ENCODE results near the gene MAML1.
"Not testable (repeated sequence)": the region's sequence is repeated elsewhere in the genome, so short reads cannot be mapped to it uniquely, and the experiment has no call there.

Gene MAML1

DNA sequence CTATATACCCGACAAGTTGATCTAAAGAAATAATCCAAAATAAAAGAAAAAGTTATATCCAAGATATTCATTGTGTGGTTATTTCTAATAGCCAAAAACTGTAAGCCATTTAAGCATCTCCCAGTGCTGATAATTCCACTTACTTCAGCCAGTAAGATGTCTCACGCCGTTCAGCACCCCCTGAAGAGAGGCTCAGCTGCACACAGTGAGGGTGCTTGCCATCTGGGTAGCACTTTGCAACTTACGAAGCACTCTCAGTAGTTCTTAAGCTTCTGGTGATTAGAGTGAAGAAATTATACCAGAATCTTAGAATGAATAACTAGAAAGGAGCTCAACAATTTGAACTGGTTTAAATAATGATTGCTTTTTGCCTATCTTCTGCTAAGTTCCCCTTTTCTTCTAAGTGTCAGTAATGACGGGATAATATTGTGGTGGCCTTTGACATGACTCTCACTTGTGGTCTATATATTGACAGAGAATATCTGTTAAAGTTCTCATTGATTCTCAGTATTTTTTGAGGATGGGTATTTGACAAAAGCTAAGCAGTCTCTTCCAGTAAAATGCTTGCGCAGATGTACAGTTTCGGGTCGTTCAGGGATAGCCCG, 35.0 kb downstream of the MAML1 start:
- ATAC-seq, result no peak
- no peak for DNase-seq

DNA sequence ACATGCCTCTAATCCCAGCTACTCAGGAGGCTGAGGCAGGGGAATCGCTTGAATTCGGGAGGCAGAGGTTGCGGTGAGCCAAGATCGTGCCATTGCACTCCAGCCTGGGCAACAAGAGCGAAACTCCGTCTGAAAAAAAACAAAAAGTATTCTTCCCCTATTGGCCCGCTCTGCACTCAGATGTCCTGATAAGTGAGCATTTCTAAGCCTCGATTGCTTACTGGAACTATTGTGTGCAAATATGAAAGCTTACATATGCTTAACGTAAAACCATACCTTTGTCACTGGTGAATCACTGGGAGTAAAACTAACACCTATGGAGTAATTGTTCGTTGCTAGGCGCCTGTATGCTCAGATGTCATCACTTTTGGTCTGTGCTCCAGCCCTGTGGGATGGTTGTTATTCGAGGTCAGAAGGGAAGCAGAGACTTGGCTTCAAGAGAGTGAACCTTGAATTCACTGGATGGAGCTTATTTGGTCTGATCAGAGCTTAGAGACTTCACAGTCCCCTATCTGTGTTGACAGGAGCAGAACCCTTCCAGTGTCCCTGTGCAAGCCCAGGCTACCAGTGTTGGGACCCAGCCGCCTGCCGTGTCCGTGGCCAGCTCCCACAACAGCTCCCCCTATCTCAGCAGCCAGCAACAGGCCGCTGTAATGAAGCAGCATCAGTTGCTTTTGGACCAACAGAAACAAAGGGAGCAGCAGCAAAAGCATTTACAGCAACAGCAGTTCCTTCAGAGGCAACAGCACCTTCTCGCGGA, 35.9 kb downstream of the MAML1 start:
- ATAC-seq (peak; percentile 70), DNase-seq (no peak)

DNA sequence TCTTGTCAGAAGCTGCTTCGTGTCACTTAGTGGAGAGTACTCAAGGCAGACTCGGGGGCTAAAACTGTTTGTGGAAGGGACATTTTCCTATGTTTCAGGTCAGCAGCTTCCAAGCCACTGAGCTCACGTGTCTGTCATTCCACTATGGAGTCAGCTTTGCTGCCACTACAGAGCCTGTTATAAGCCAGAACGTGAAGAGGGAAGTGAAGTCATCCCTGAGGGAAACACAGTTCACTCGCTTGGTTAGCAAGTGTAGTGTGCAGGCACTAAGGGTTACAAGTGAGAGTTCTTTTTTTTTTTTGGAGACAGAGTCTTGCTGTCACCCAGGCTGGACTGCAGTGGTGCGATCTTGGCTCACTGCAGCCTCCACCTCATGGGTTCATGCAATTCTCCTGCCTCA, 36.6 kb downstream of the MAML1 start:
- DNase-seq (no peak), ATAC-seq (no peak)

DNA sequence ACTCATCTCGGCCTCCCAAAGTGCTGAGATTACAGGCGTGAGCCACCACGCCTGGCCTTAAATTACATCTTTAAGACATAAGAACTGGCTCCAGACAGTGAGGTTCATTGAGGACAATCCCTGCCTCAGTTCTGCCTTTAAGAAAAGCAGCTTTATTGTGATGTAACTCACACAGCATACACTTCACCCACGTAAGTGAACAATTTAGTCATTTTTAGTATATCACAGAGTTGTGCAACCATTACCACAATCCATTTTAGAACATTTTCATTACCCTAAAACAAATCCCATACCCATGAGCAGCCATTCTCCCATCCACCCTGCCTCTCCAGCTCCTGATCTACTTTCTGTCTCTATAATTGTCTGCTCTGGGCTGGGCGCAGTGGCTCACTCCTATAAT, 37.2 kb downstream of the MAML1 start:
- DNase-seq, result no peak
- ATAC-seq, result no peak

DNA sequence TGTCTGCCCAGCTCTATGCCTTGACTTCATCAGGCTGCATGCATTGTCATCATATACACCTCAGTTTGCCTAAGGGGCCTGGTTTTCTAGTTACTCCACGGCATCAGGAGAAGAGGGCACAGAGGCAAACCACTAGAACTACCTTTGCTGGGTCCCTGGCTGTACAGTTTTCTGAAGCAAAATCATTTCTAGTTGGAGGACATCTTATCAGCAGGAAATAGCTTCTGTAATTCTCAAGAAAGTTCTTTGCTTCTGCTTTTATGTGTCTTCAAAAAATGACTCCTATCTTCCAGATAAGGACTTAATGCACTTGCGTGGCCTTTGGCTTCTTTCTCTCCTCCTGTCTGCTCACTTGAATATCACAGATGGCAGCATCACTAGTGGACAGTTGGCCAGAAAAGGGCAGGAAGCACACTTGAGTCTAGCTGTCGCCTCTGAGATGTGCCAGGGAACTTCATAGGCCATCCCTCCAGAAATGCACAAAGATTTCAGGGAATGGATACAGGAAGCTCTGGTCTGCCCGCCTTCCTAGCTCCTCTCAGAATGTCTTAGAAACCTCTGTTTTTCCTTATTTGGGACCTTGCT, 38.8 kb downstream of the MAML1 start:
- ATAC-seq, result no peak
- no peak for DNase-seq

DNA sequence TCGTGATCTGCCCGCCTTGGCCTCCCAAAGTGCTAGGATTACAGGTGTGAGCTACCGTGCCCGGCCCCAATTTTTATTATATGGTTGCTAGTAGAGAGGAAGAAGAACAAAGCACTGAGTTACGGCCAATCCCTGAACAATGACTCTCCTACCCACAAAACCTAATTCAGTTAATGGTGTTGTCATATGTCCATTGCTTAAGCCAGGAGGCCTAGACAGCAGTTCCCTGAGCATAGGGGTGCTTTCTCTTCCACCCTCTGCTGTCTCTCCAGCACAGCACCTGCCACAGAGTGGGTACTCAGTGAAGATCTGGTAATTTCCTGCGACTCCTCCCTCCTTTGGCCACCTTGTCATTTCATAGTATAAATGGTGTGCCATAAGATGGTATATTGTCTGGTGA, 39.7 kb downstream of the MAML1 start:
- no peak for ATAC-seq
- DNase-seq, result no peak

DNA sequence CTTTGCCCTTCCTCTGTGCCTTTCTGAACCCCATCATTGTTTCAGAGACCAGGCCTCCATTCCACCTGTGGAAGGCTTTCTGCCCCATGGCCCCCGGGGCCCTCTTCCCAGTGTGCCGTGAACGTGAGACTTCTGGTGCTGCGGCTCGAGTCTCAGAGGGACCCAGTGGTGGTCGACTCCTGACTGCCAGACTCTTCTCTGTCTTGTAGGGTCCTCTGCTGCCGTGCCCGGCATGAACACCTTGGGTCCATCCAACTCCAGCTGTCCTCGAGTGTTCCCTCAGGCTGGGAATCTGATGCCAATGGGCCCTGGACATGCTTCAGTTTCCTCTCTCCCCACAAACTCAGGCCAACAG, 41.0 kb downstream of the MAML1 start:
- DNase-seq (no peak), ATAC-seq (no peak)

DNA sequence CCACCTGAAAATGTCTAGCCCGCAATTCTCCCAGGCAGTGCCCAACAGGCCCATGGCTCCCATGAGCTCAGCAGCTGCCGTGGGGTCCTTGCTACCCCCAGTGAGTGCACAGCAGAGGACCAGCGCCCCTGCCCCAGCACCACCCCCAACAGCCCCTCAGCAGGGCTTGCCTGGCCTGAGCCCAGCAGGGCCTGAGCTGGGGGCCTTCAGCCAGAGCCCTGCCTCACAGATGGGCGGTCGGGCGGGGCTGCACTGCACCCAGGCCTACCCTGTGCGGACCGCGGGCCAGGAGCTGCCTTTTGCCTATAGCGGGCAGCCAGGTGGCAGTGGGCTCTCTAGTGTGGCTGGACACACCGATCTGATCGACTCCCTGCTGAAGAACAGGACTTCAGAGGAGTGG, 41.8 kb downstream of the MAML1 start:
- DNase-seq, result no peak
- ATAC-seq, result no peak

DNA sequence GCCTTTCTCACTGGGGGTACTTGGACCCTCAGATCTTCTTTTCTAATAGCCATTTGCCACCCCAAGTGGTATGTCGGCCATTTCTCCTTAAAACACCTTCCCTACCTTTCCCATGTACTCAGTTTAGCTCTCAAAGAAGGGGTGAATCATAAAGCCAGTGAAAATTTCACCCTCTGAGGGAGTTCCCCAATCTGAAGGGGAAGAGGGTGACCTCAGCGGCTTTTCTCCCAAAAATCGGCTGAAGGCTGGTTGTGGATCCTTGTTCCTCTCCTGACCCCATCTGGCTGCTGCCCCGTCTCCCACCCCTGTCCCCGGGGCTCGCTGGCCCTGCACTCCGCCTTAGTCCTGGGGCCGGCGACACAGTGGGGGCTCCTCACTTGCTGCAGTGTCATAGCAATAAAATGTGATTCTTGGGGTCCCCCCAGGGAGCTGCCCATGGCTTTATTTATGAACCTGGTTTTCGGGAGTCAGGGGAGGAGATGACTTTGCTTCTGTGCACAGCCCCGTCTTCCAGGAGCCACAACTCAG, 43.9 kb downstream of the MAML1 start:
- ATAC-seq (no peak), DNase-seq (no peak)

DNA sequence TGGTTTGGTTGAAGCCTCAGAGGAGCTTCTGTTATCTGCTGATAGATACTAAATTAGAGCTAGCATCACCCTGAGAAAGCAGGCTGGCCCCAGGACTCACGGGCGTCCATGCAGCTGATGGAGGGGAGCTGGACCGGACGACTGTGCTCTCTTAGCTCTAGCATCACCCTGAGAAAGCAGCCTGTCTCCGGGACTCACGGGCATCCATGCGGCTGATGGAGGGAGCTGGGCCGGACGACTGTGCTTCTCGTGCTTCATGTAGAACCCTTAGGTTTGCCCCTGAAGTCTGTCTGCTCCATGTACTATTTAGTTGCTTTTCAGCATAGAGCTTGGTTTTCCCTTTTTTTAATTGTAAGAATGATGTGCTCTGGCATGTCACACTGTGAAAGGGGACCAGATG, 44.8 kb downstream of the MAML1 start:
- ATAC-seq (no peak), DNase-seq (no peak)

DNA sequence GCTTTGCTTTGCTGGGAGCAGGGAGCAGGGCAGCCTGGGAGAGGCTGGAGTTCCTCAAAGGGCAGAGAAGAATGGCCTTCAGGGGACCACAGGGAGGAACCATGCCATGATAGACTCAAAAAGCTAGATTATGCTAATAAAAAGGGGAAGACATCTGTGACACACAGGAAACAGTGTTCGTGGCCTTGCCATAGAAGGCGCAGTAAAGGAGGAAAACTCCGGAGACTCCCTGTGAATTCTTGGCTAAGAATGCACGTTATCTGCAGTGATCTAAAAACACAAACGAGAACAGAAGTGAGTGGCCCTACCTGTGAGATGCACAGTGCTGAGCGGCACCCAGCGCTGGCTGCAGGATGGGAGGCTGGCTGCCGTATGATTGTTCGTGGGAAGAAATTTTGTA, 45.3 kb downstream of the MAML1 start:
- ATAC-seq (no peak), DNase-seq (no peak)

DNA sequence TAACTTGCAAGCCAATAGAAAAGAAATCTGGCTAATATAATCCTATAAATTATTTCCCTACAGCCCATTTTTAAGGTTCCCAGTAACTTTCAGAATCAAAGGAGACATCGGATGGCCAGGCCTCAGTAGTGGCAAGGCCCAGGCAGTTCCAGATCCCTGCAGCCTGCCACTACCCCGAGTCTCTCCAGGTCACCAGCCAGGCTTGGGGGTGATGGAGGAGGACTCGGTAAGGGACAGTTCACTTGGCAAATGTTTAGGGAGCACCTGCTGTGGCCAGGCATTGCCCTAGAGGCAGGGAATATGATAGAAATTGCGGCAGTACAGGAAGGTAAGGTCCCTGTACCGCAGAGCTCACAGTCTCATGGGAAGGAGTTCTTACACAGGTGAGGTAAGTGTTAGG, 46.0 kb downstream of the MAML1 start:
- DNase-seq, result no peak
- no peak for ATAC-seq

DNA sequence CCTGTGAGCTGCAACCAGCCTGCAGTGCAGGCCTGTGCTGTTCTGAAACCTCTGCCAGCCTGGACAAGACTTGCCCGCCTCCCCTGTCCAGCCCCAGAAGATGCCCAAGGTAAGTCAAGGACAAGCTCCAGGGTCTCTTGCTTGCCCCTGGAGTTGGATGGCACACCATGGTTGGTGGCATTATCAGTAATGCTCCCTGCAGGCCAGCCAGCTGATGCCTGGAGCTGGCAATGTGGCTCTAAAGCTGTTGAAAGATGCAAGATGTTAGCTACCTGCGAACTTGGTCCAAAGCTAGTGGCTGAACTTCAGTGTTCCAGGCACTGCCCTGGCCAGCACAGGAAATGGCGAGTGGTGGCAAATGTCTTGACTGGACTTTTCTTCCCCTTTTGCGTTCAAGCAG, 47.2 kb downstream of the MAML1 start:
- ATAC-seq (no peak), DNase-seq (no peak)

DNA sequence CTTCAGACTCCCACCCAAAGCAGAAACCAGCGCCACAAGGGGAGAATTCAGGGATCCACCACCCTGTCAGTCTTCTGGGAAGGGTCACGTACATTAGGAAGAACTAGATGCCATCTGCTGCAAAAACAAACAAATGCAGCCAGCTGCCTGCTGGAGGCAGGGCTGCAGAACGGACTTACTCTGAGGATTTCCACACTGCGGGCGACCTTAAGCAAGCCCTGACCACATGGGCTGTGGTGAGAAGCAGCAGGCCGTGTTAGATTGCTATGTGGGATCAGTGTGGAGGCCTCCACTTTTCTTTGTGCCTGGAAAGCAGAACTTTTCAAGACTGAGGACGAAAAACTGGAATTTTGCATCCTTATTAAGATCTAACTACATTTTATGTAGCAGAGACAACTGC, 47.7 kb downstream of the MAML1 start:
- ATAC-seq (no peak), DNase-seq (no peak)

DNA sequence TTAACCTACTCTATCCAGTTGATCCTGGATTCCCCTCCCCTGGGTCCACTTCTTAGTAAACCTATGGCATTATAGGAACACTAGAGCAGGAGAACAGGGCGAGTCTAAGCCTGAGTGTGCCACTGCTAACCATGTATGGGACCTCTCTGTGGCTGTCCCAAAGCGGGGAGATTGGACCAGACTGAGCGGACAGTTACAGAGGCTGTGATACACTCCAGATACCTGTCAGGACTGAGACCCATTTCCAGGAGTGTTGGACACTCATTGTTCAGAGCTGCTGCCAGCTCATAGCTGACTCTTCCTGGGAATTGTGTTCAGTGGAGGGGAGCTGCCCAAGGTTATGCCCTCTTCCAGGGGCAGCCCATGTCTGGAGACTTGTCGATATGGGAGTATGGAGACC, 49.2 kb downstream of the MAML1 start:
- ATAC-seq, result no peak
- DNase-seq, result no peak

DNA sequence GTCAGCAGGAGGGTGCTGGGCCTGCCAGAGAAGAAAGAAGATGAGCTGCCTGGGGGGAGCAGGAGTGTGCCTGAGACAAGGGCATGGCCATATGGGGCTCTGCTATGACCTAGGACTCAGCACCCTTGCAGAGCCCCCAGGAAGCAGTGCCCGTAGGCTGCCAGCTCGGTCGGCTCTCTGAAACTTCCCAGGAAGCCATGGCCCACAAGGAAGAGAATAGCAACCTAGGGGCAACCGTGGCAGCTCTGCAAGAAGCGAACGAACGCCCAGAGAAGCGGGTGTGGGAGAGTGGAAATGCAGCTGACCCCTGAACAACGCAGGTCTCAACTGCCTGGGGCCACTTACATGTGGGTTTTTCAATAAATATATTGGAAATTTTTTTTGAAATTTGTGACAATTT, 50.5 kb downstream of the MAML1 start:
- no peak for ATAC-seq
- no peak for DNase-seq

DNA sequence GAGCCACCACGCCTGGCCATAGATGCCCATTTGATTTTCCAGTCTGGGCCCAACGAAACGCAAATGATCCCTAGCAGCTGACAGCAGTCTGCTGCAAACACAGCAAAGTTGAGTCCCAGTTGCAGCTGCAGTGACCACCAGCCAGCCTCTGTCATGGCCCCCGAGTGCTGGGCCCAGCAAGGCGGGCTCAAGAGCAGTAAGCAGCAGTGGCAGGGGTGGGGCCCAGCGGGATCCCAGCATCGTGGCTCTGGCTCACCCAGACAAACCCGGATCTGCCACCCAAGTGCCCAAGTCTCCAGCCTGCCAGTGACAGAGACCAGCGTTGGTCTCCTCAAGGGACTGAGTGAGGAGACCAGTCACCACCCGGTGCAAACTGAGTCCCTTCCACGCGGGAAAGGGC, 54.2 kb downstream of the MAML1 start:
- DNase-seq (no peak), ATAC-seq (no peak)

DNA sequence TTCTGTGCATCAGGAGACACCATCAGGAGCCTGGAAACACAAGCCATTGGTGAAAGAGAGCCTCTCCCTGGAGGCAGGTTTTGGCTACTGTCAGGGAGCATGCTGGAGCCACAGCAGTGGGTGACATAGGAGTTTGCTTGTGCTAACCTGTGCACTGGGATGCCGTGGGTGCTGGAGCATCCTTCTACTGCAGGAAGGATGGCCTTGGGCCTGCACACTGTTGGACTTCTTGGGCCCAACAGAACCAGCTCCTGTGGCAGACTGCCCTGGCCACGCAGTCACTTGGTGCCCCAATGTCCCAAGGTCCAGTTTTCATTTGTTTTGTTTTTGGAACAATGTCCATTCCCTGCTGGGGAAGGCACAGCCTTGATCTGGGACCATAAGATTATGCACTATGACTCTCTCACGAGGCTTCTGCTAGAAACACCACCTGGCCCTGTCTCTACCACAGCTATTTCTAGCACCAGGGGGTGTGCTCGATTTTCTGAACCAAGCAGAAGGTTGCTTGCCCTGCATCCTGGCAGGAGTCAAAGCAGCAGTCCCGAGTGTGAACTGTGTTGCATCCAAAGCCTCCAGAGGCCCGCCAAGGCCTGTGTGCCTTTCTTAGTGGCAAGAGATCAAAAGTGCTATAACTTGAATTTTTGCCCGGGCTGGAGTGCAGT, 55.7 kb downstream of the MAML1 start:
- ATAC-seq, result no peak
- no peak for DNase-seq

DNA sequence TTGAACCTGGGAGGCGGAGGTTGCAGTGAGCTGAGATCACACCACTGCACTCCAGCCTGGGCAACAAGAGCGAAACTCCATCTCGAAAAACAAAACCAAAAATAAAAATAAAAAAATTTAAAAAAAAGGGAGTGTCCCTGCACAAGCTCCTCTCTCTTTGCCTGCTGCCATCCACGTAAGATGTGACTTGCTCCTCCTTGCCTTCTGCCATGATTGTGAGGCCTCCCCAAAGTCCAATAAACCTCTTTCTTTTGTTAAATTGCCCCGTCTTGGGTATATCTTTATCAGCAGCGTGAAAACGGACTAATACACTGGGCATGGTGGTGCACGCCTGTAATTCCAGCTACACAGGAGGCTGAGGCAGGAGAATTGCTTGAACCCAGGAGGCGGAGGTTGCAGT, 56.7 kb downstream of the MAML1 start:
- not testable (repeated sequence) for DNase-seq, ATAC-seq

DNA sequence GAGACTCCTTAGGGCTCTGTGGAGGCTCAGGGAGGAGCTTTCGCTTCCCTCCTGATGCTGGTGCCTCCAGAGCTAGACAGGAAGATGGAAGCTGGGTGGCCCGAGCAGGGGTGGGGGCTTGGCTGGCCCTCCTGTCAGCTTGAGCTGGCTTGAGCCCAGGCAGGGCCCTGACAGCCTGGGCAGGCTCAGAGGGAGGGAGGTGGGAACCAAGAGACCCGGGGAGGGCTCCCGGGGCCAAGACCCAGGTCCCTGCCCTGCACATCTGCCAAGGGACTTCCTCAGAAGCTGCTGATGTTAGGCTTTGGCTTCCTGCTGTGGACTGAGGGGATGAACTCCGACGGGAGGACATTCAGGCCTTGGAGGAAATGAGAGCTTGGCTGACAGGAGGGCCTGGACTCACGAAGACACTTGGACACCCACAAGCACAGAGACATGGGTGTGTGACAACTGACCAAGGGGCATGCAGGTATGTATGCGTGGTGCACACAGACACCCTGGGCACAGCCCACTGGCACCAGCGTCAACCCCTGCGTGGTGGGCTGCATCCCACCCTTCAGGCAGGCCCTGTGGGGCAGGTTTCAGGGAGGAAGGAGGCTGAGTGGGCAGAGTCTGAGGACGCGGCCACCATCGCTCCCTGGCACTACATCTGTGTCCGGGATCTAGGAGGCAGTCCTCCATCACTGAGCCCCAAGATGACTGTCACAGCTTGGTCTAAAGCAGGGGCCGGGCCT, 59.4 kb downstream of the MAML1 start:
- ATAC-seq (no peak), DNase-seq (no peak)

DNA sequence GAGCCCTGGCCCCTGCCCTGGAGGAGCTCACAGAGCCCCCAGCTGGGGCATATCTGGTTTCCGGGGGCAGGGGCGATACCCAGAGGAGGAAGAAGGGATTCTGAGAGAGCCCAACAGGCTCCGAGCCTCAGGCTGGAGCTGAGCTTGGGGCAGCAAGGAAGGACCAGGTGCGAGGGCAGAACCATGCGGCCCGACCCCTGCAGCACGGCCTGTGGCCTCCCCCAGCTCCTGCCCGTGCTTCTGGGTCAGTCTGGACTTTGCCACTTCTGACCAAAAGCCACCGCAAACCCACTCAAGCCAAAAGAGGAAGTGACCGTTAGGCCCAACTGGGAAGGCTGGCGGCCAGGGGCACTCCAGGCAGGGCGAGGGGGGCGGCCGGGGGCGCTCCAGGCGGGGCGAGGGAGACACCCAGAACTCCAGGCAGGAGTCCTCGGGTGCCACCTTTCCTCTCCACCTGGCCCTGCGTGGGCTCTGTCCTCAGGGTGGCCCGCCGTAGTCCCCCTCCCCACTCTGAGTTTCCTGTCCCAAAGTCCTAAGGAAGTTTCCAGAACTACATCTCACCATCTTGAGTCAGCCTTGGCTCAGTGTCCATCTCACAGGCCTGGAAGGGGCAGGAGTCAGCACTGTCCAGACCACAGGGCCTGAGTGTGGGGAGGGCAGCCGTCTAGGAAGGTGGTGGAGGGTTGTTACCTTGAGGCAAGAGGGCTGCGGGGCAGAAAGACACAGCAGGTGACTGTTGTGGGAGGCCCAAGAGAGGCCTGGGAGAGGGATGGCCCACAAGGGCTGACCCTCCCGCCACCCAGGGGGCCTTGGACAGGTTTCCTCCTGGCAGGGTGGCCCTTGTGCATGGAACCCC, 60.2 kb downstream of the MAML1 start:
- ATAC-seq (no peak), DNase-seq (no peak)
